Smooth muscle cell (in vitro differentiated cells): ENCODE data around the gene NHLRC4. TPM values are rescaled to one million over a fixed set of nuclear protein-coding genes. Genes with fewer than 3 reads are reported as not detected.
A peak's percentile ranks its signal among the peaks of the same experiment; 100 is the strongest.

ENCODE experiments used
- DNase-seq: peaks from one replicate; lab custom pipeline; 2025; ENCODE audit not compliant: unreplicated experiment; lab: John Stamatoyannopoulos, UW
- H2AFZ ChIP-seq: fragments of 200-600 bp; sonication (generic); 2 replicates; pipeline ENCODE4 v1.6.0; 2016; ENCODE audit warnings: antibody characterized with exemption, low read depth, mild to moderate bottlenecking
- H3F3A ChIP-seq: fragments of 200-600 bp; sonication (generic); 2 replicates; pipeline ENCODE4 v1.6.0; 2017; ENCODE audit warnings: antibody characterized with exemption, low read depth
- H3K27ac ChIP-seq: fragments of 200-600 bp; sonication (generic); 2 replicates; pipeline ENCODE4 v1.5.1; 2016; ENCODE audit warnings: low read depth, mild to moderate bottlenecking
- H3K27me3 ChIP-seq: fragments of 200-600 bp; sonication (generic); 2 replicates; pipeline ENCODE4 v1.6.1; 2016; ENCODE audit warnings: low read depth, mild to moderate bottlenecking
- H3K36me3 ChIP-seq: fragments of 200-600 bp; sonication (generic); 2 replicates; pipeline ENCODE4 v1.5.1; 2016; ENCODE audit warnings: low read depth
- H3K4me1 ChIP-seq: fragments of 200-600 bp; sonication (generic); 2 replicates; pipeline ENCODE4 v1.5.1; 2016; ENCODE audit warnings: low read depth
- H3K4me2 ChIP-seq: fragments of 200-600 bp; sonication (generic); 2 replicates; pipeline ENCODE4 v1.6.0; 2016; ENCODE audit warnings: mild to moderate bottlenecking
- H3K4me3 ChIP-seq: fragments of 200-600 bp; sonication (generic); 2 replicates; pipeline ENCODE4 v1.5.1; 2016; ENCODE audit warnings: mild to moderate bottlenecking
- H3K79me2 ChIP-seq: fragments of 200-600 bp; sonication (generic); 2 replicates; pipeline ENCODE4 v1.6.0; 2016; ENCODE audit warnings: low read depth, mild to moderate bottlenecking
- H3K9ac ChIP-seq: fragments of 200-600 bp; sonication (generic); 2 replicates; pipeline ENCODE4 v1.6.0; 2016; ENCODE audit warnings: low read depth
- H3K9me3 ChIP-seq: fragments of 200-600 bp; sonication (generic); replicated peaks from 2 replicates; pipeline ENCODE4 v1.5.1; 2016; ENCODE audit warnings: low read depth
- H4K20me1 ChIP-seq: fragments of 200-600 bp; sonication (generic); 2 replicates; pipeline ENCODE4 v1.6.0; 2016; ENCODE audit warnings: low read depth
- WGBS: methylation state at CpG from one replicate; pipeline ENCODE4 v1.1.7; 2016; ENCODE audit warnings: low lambda C conversion rate; 5-methylcytosine and 5-hydroxymethylcytosine counted together
- polyA plus RNA-seq: library from polyadenylated mRNA; unstranded; fragments of >200 nt; fragmentation: Nextera tagmentation; extraction: Ambion mirVana; gene quantifications from 2 replicates; pipeline ENCODE4 v1.2.1, GENCODE V29; 2016
- total RNA-seq: library from RNA; depleted of rRNA; stranded (reverse); fragments of >200 nt; gene quantifications from 2 replicates; pipeline ENCODE4 v1.2.3, GENCODE V29; 2014
- TF ChIP-seq, protein P1 (sequence below): fragments of 200-600 bp; sonication (generic); IDR thresholded peaks from 2 replicates; pipeline ENCODE4 v1.5.1; 2017; ENCODE audit warnings: borderline replicate concordance, mild to moderate bottlenecking, antibody characterized with exemption; ENCODE audit not compliant: insufficient read depth, poor library complexity, severe bottlenecking

Gene NHLRC4
- total and polyA plus RNA-seq, 2 experiments from 2014 or later: 0.18 to 0.85 TPM

DNA sequence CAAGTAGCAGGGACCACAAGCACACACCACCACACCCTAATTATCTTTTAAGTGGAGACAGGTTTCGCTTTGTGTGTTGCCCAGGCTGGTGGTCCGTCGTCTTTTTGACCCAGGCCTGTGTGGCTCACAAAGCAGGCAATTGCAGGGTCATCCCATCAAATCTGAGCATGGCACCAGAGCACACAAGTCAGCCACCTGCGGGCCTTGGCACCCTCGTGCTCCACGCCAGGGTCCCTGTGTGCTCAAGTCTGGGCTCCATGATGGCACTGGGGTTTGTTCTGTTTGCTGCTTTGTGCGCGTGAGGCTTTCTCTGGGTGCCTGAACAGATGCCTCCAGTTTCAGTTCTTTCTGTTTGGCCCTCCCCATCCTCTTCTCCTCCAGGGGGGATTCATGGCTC lies 41.7 kb upstream of the NHLRC4 start:
- H3K9ac ChIP-seq: peak overlapping the region; percentile 56
- H3K4me3 ChIP-seq: no peak overlapping the region
- TF ChIP-seq, protein P1, sequence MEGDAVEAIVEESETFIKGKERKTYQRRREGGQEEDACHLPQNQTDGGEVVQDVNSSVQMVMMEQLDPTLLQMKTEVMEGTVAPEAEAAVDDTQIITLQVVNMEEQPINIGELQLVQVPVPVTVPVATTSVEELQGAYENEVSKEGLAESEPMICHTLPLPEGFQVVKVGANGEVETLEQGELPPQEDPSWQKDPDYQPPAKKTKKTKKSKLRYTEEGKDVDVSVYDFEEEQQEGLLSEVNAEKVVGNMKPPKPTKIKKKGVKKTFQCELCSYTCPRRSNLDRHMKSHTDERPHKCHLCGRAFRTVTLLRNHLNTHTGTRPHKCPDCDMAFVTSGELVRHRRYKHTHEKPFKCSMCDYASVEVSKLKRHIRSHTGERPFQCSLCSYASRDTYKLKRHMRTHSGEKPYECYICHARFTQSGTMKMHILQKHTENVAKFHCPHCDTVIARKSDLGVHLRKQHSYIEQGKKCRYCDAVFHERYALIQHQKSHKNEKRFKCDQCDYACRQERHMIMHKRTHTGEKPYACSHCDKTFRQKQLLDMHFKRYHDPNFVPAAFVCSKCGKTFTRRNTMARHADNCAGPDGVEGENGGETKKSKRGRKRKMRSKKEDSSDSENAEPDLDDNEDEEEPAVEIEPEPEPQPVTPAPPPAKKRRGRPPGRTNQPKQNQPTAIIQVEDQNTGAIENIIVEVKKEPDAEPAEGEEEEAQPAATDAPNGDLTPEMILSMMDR: no peak

DNA sequence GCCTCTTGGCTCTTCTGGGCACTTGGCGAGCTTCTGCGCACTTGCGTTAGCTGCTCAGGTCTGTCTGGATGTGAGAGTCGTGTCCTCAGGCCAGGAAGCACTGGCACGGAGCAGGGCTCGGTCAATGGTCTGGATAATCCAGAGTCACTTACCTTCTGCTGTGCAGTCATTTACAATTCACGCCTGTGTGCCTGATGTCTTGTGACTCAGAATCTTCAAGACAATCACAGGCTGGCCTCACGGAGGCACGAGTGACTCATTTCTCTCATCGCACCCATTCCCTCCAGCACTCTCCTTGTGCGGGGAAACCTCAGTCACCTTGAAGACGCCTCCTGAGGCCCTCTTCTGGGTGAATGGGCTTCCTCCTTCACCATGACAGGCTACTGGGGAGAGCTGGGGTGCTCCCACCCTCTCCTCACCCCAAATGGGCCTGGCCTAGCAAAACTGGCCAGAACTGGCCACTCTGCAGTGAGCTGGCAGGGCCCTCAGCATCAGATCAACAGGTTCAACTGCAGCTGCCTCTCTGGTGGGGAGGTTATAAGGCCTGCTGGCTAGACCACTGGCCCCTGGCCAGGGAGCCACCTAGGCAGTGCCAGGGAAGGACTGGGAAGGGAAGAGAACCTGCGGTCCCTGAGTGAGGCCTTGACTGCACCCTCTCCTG lies 41.2 kb upstream of the NHLRC4 start:
- no peaks in the 10 kb centered on the region for H3K36me3 ChIP-seq
- TF ChIP-seq, protein P1: no peak
- H3F3A ChIP-seq: peaks cover 3% of the 10 kb centered on the region
- no peaks in the 10 kb centered on the region for H3K9me3 ChIP-seq
- peaks cover 53% of the 10 kb centered on the region for H4K20me1 ChIP-seq
- peaks cover 27% of the 10 kb centered on the region for H3K4me1 ChIP-seq
- peak overlapping the region; percentile 56 for H3K9ac ChIP-seq
- no peaks in the 10 kb centered on the region for H3K27me3 ChIP-seq
- peak overlapping the region; percentile 78 for H3K4me3 ChIP-seq
- peak; percentile 8 for DNase-seq
- H3K27ac ChIP-seq: peak overlapping the region; percentile 99
- H3K4me2 ChIP-seq: peak overlapping the region; percentile 87
- 50% methylated on average over 13 of the region's 13 CpGs for WGBS
- H2AFZ ChIP-seq: no peak overlapping the region
- peaks cover 30% of the 10 kb centered on the region for H3K79me2 ChIP-seq

More for the DNA sequence above, 41.7 kb upstream of the NHLRC4 start:
- no peak for DNase-seq
- Histone ChIP-seq H4K20me1 (peaks cover 47% of the 10 kb centered on the region), H3K27ac (peak overlapping the region; percentile 99), H3F3A (peaks cover 3% of the 10 kb centered on the region), H3K27me3 (no peaks in the 10 kb centered on the region), H2AFZ (no peak overlapping the region), H3K79me2 (peaks cover 24% of the 10 kb centered on the region), H3K36me3 (no peaks in the 10 kb centered on the region), H3K4me1 (peaks cover 27% of the 10 kb centered on the region), H3K4me2 (peak overlapping the region; percentile 87), H3K9me3 (no peaks in the 10 kb centered on the region)
- WGBS: 93% methylated on average over 8 of the region's 8 CpGs

DNA sequence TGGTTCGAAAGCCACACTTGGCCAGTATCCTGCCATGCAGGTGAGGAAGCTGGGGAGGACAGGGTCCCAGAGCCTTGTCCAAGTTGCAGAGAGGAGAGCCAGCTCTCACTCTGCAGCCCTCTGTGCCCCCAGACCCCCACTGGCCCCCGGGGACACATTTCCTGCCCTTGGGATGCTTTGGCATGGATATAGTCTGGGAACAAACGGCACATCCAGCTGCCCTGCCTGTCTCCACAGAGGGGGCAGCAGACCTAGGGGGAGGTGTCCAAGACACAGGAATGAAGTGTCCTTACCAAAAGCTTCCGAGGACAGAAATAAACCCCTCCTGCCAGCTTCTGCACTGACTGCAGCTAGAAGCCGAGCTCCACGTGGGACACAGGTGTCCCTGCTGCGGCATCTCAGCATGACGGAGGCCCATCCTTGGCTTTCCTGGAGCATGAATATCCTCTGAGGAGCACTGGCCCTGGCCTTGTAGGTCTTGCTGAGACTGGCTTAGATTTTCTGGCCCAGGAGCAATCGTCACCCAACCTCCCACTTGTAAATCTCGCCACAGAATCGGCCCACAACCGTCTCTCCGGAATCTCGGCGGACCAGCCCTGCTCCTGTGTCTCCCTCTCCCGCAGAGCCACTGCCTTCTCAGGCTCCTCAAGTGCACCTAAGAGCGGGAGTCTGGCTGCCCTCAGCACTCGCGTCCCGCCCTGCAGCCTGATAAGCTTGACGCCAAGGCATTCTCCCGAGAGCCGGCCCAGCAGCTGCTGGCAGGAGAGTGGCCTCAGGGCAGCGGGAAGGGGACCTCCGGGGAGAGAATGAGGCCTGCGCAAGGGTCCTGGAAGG lies 40.4 kb upstream of the NHLRC4 start:
- peaks cover 60% of the 10 kb centered on the region for H4K20me1 ChIP-seq
- H3K79me2 ChIP-seq: peaks cover 37% of the 10 kb centered on the region
- H3K9ac ChIP-seq: peak overlapping the region; percentile 95
- peak overlapping the region; percentile 78 for H3K4me3 ChIP-seq
- peak overlapping the region; percentile 16 for H2AFZ ChIP-seq
- peak overlapping the region; percentile 87 for H3K4me2 ChIP-seq
- 21% methylated on average over 26 of the region's 26 CpGs for WGBS
- peaks cover 27% of the 10 kb centered on the region for H3K4me1 ChIP-seq
- H3F3A ChIP-seq: peaks cover 3% of the 10 kb centered on the region
- H3K27me3 ChIP-seq: no peaks in the 10 kb centered on the region
- TF ChIP-seq, protein P1: no peak
- DNase-seq: no peak
- no peaks in the 10 kb centered on the region for H3K9me3 ChIP-seq
- no peaks in the 10 kb centered on the region for H3K36me3 ChIP-seq
- H3K27ac ChIP-seq: peak overlapping the region; percentile 99
